ENCODE data around the gene NEK11. TPM values are rescaled to one million over a fixed set of nuclear protein-coding genes. Genes with fewer than 3 reads are reported as not detected.

Gene NEK11
- total and polyA plus RNA-seq, 2 experiments from 2014 or later: 3.5 to 13.7 TPM

- H3K36me3 ChIP-seq (replicated peaks; ENCODE audit: insufficient read depth, low read depth): no peaks in the 10 kb centered on the region
- peaks cover 6% of the 10 kb centered on the region for H3K27me3 ChIP-seq
- no peaks in the 10 kb centered on the region for H3K9me3 ChIP-seq (ENCODE audit: low read depth)
- no peaks in the 10 kb centered on the region for H3K9me2 ChIP-seq (replicated peaks; ENCODE audit: insufficient read depth)
- H2AFZ ChIP-seq: no peak overlapping the region
- no peak overlapping the region for H3K27ac ChIP-seq
- DNase-seq (ENCODE audit: low spot score): no peak
- 82% methylated on average over 2 of the region's 2 CpGs for WGBS (ENCODE audit: low lambda C conversion rate, missing lambda C conversion rate)
- H4K20me1 ChIP-seq (ENCODE audit: insufficient read depth, poor library complexity, severe bottlenecking): no peaks in the 10 kb centered on the region
- no peaks in the 10 kb centered on the region for H3K4me1 ChIP-seq (ENCODE audit: insufficient read depth)
- H3K4me3 ChIP-seq: no peak overlapping the region
- no peaks in the 10 kb centered on the region for H3K79me2 ChIP-seq
- H3K4me2 ChIP-seq: no peak overlapping the region
- TF ChIP-seq CTCF (IDR thresholded peaks at IDR 0.05; ENCODE audit: poor library complexity) (no peak), EZH2 (IDR thresholded peaks at IDR 0.05; ENCODE audit: borderline replicate concordance) (no peak), EZH2phosphoT487 (IDR thresholded peaks at IDR 0.05; ENCODE audit: low read depth, severe bottlenecking, unreplicated experiment) (no peak)
Measured at GRCh38 chr3:131323792-131324191, 297.1 kb downstream of the NEK11 start.

- TF ChIP-seq CTCF (IDR thresholded peaks at IDR 0.05; ENCODE audit: poor library complexity) (no peak), EZH2 (IDR thresholded peaks at IDR 0.05; ENCODE audit: borderline replicate concordance) (no peak), EZH2phosphoT487 (IDR thresholded peaks at IDR 0.05; ENCODE audit: low read depth, severe bottlenecking, unreplicated experiment) (no peak)
- no peaks in the 10 kb centered on the region for H3K9me2 ChIP-seq (replicated peaks; ENCODE audit: insufficient read depth)
- peaks cover 6% of the 10 kb centered on the region for H3K27me3 ChIP-seq
- no peak overlapping the region for H3K27ac ChIP-seq
- no peaks in the 10 kb centered on the region for H3K4me1 ChIP-seq (ENCODE audit: insufficient read depth)
- H2AFZ ChIP-seq: no peak overlapping the region
- H3K4me3 ChIP-seq: no peak overlapping the region
- H3K36me3 ChIP-seq (replicated peaks; ENCODE audit: insufficient read depth, low read depth): no peaks in the 10 kb centered on the region
- H4K20me1 ChIP-seq (ENCODE audit: insufficient read depth, poor library complexity, severe bottlenecking): no peaks in the 10 kb centered on the region
- DNase-seq (ENCODE audit: low spot score): no peak
- no peak overlapping the region for H3K4me2 ChIP-seq
- H3K79me2 ChIP-seq: no peaks in the 10 kb centered on the region
- no peaks in the 10 kb centered on the region for H3K9me3 ChIP-seq (ENCODE audit: low read depth)
Measured at GRCh38 chr3:131324923-131325322, 298.2 kb downstream of the NEK11 start.

GRCh38 chr3:131326307-131326706 is 299.6 kb downstream of the NEK11 start:
- no peak overlapping the region for H3K4me2 ChIP-seq
- H3K79me2 ChIP-seq: no peaks in the 10 kb centered on the region
- TF ChIP-seq CTCF (IDR thresholded peaks at IDR 0.05; ENCODE audit: poor library complexity) (no peak), EZH2 (IDR thresholded peaks at IDR 0.05; ENCODE audit: borderline replicate concordance) (no peak), EZH2phosphoT487 (IDR thresholded peaks at IDR 0.05; ENCODE audit: low read depth, severe bottlenecking, unreplicated experiment) (no peak)
- no peak overlapping the region for H3K27ac ChIP-seq
- H2AFZ ChIP-seq: no peak overlapping the region
- H3K4me1 ChIP-seq (ENCODE audit: insufficient read depth): no peaks in the 10 kb centered on the region
- peaks cover 3% of the 10 kb centered on the region for H3K27me3 ChIP-seq
- no peaks in the 10 kb centered on the region for H3K36me3 ChIP-seq (replicated peaks; ENCODE audit: insufficient read depth, low read depth)
- DNase-seq (ENCODE audit: low spot score): no peak
- H3K9me2 ChIP-seq (replicated peaks; ENCODE audit: insufficient read depth): no peaks in the 10 kb centered on the region
- H3K9me3 ChIP-seq (ENCODE audit: low read depth): no peaks in the 10 kb centered on the region
- H3K4me3 ChIP-seq: no peak overlapping the region
- WGBS (ENCODE audit: low lambda C conversion rate, missing lambda C conversion rate): 93% methylated on average over 1 of the region's 1 CpG
- H4K20me1 ChIP-seq (ENCODE audit: insufficient read depth, poor library complexity, severe bottlenecking): no peaks in the 10 kb centered on the region

GRCh38 chr3:131328721-131329120 is 302.0 kb downstream of the NEK11 start:
- Histone ChIP-seq H3K4me1 (ENCODE audit: insufficient read depth) (no peaks in the 10 kb centered on the region), H3K9me3 (ENCODE audit: low read depth) (no peaks in the 10 kb centered on the region), H3K4me3 (no peak overlapping the region), H3K79me2 (no peaks in the 10 kb centered on the region), H4K20me1 (ENCODE audit: insufficient read depth, poor library complexity, severe bottlenecking) (no peaks in the 10 kb centered on the region), H3K4me2 (no peak overlapping the region), H2AFZ (no peak overlapping the region), H3K36me3 (replicated peaks; ENCODE audit: insufficient read depth, low read depth) (no peaks in the 10 kb centered on the region), H3K9me2 (replicated peaks; ENCODE audit: insufficient read depth) (no peaks in the 10 kb centered on the region), H3K27me3 (no peaks in the 10 kb centered on the region), H3K27ac (no peak overlapping the region)
- no peak for DNase-seq (ENCODE audit: low spot score)
- TF ChIP-seq EZH2 (IDR thresholded peaks at IDR 0.05; ENCODE audit: borderline replicate concordance): no peak
- TF ChIP-seq EZH2phosphoT487 (IDR thresholded peaks at IDR 0.05; ENCODE audit: low read depth, severe bottlenecking, unreplicated experiment): no peak
- no peak for TF ChIP-seq CTCF (IDR thresholded peaks at IDR 0.05; ENCODE audit: poor library complexity)
- 32% methylated on average over 3 of the region's 3 CpGs for WGBS (ENCODE audit: low lambda C conversion rate, missing lambda C conversion rate)
